Liver (tissue), 9 donors: ENCODE measurements around the gene LRIG1. TPM values are rescaled to one million over a fixed set of nuclear protein-coding genes. Genes with fewer than 3 reads are reported as not detected.

ENCODE experiments used
- DNase-seq: peaks from one replicate; pipeline ENCODE4 v3.0.0-alpha.2; 2017; ENCODE audit warnings: low spot score
- H3K27ac ChIP-seq, 2 donors: one replicate each; pipeline ENCODE4 v1.7.0; 2013; ENCODE audit warnings: inconsistent platforms in 2 of 2, low read length in 2 of 2, control low read depth in 1 of 2, low read depth in 1 of 2, mild to moderate bottlenecking in 1 of 2
- H3K27me3 ChIP-seq, 4 donors: one replicate each; pipeline versions ENCODE4 v1.6.1 to v1.7.0; 2013; ENCODE audit warnings: low read length in 3 of 4, inconsistent platforms in 1 of 4, mild to moderate bottlenecking in 1 of 4, moderate library complexity in 1 of 4; ENCODE audit not compliant: control insufficient read depth in 4 of 4, insufficient read depth in 4 of 4
- H3K36me3 ChIP-seq, 4 donors: one replicate each; pipeline versions ENCODE4 v1.6.1 to v1.7.0; 2013; ENCODE audit warnings: low read length in 3 of 4, mild to moderate bottlenecking in 3 of 4, low read depth in 1 of 4, moderate library complexity in 1 of 4; ENCODE audit not compliant: control insufficient read depth in 4 of 4, insufficient read depth in 3 of 4
- H3K4me1 ChIP-seq, 4 donors: one replicate each; pipeline versions ENCODE4 v1.6.1 to v1.7.0; 2013; ENCODE audit warnings: low read length in 3 of 4, mild to moderate bottlenecking in 3 of 4, moderate library complexity in 1 of 4; ENCODE audit not compliant: control insufficient read depth in 4 of 4, insufficient read depth in 4 of 4
- H3K4me3 ChIP-seq, 3 donors: one replicate each; pipeline versions ENCODE4 v1.6.1 to v1.7.0; 2013; ENCODE audit warnings: low read length in 3 of 3, control low read depth in 1 of 3, low read depth in 1 of 3, mild to moderate bottlenecking in 1 of 3
- H3K9ac ChIP-seq, 2 donors: one replicate each; pipeline ENCODE4 v1.7.0; 2013; ENCODE audit warnings: low read length in 2 of 2, mild to moderate bottlenecking in 2 of 2, moderate library complexity in 2 of 2, control low read depth in 1 of 2, low read depth in 1 of 2
- H3K9me3 ChIP-seq, 4 donors: one replicate each; pipeline versions ENCODE4 v1.6.1 to v1.7.0; 2013; ENCODE audit warnings: low read length in 3 of 4; ENCODE audit not compliant: control insufficient read depth in 4 of 4
- ATF3 ChIP-seq: IDR thresholded peaks from 2 replicates; pipeline ENCODE4 v1.6.1; 2016; ENCODE audit warnings: antibody characterized with exemption
- CTCF ChIP-seq: fragments of 150-350 bp; IDR thresholded peaks from 2 replicates; pipeline ENCODE4 v1.5.1; 2017; ENCODE audit warnings: improper control_type of control experiment, low read depth, low read length; ENCODE audit not compliant: missing input control
- EGR1 ChIP-seq, 2 donors: IDR thresholded peaks; 2 replicates each; pipeline ENCODE4 v1.6.1; 2016 to 2018; ENCODE audit warnings: antibody characterized with exemption in 2 of 2, low read depth in 2 of 2
- FOXA2 ChIP-seq: IDR thresholded peaks from 2 replicates; pipeline ENCODE4 v1.6.1; 2016; ENCODE audit warnings: antibody characterized with exemption
- HNF4A ChIP-seq, 2 donors: conservative IDR thresholded peaks; 2 replicates each; pipeline ENCODE4 v1.6.1; 2016; ENCODE audit warnings: antibody characterized with exemption in 2 of 2, mild to moderate bottlenecking in 2 of 2
- HNF4G ChIP-seq: IDR thresholded peaks from 2 replicates; pipeline ENCODE4 v1.6.1; 2016; ENCODE audit warnings: antibody characterized with exemption
- JUND ChIP-seq, 2 donors: IDR thresholded peaks; 2 replicates each; pipeline ENCODE4 v1.6.1; 2016; ENCODE audit warnings: antibody characterized with exemption in 2 of 2
- NR2F2 ChIP-seq: IDR thresholded peaks from 2 replicates; pipeline ENCODE4 v1.6.1; 2016; ENCODE audit warnings: antibody characterized with exemption
- REST ChIP-seq: IDR thresholded peaks from 2 replicates; pipeline ENCODE4 v1.6.1; 2016; ENCODE audit warnings: antibody characterized with exemption, mild to moderate bottlenecking
- RXRA ChIP-seq, 2 donors: IDR thresholded peaks; 2 replicates each; pipeline ENCODE4 v1.6.1; 2017 to 2018; ENCODE audit warnings: antibody characterized with exemption in 2 of 2, mild to moderate bottlenecking in 1 of 2
- TAF1 ChIP-seq: conservative IDR thresholded peaks from 2 replicates; pipeline ENCODE4 v1.6.1; 2016; ENCODE audit warnings: antibody characterized with exemption, mild to moderate bottlenecking
- ZBTB33 ChIP-seq: IDR thresholded peaks from 2 replicates; pipeline ENCODE4 v1.6.1; 2016; ENCODE audit warnings: antibody characterized with exemption
- WGBS: extraction: QIAGEN DNeasy Blood & Tissue Kit; methylation state at CpG from one replicate; pipeline ENCODE4 v1.1.7; 2013; 5-methylcytosine and 5-hydroxymethylcytosine counted together
- polyA plus RNA-seq, 2 donors: library from polyadenylated mRNA; stranded (reverse) in 1 of 2; unstranded in 1 of 2; fragments of 200-250 nt in 1 of 2; fragments of >200 nt in 1 of 2; fragmentation: Nextera tagmentation in 1 of 2; extraction: Ambion mirVana in 1 of 2; gene quantifications; one replicate each; pipeline versions ENCODE4 v1.2.1 to v1.2.3, GENCODE V29; 2013 to 2015
- total RNA-seq, 2 donors: library from RNA; depleted of rRNA; stranded (reverse); fragments of >200 nt; gene quantifications; one replicate each; pipeline ENCODE4 v1.2.3, GENCODE V29; 2014
- donor health status: healthy.
- donor health status: healthy.
- donor health status: healthy.
- donor health status: healthy.
- donor health status: healthy.

Gene LRIG1
- total and polyA plus RNA-seq, 4 donors: 9.4 to 48.9 (median 12.9) TPM

GRCh38 chr3:66394753-66395249 is 106.0 kb downstream of the LRIG1 start:
- DNase-seq: no peak
- H3K4me1 ChIP-seq: no peaks in the 10 kb centered on the region
- H3K9me3 ChIP-seq: no peaks in the 10 kb centered on the region
- H3K9ac ChIP-seq: no peak overlapping the region
- no peak overlapping the region for H3K27ac ChIP-seq
- no peaks in the 10 kb centered on the region for H3K27me3 ChIP-seq
- WGBS: 84% methylated on average over 8 of the region's 8 CpGs
- no peak overlapping the region for H3K4me3 ChIP-seq
- TF ChIP-seq RXRA (IDR thresholded peaks at IDR 0.05) (no peak), JUND (IDR thresholded peaks at IDR 0.05) (no peak), CTCF (no peak), NR2F2 (no peak)
- peaks cover 5 to 56% (median 37%) of the 10 kb centered on the region in 4 donors for H3K36me3 ChIP-seq

GRCh38 chr3:66394019-66394752 is 106.6 kb downstream of the LRIG1 start:
- no peak overlapping the region for H3K27ac ChIP-seq
- no peak overlapping the region for H3K4me3 ChIP-seq
- no peaks in the 10 kb centered on the region for H3K4me1 ChIP-seq
- H3K27me3 ChIP-seq: no peaks in the 10 kb centered on the region
- peaks cover 5 to 56% (median 37%) of the 10 kb centered on the region in 4 donors for H3K36me3 ChIP-seq
- WGBS: 74% methylated on average over 12 of the region's 12 CpGs
- H3K9ac ChIP-seq: no peak overlapping the region
- no peak for DNase-seq
- no peaks in the 10 kb centered on the region for H3K9me3 ChIP-seq
- TF ChIP-seq RXRA (IDR thresholded peaks at IDR 0.05) (peak; percentile 8 to 58), HNF4G (no peak), NR2F2 (no peak), HNF4A (conservative IDR thresholded peaks at IDR 0.05) (no peak), JUND (IDR thresholded peaks at IDR 0.05) (no peak)

- no peak for DNase-seq
- Histone ChIP-seq H3K4me3 (no peak overlapping the region), H3K4me1 (no peaks in the 10 kb centered on the region), H3K9ac (no peak overlapping the region), H3K9me3 (no peaks in the 10 kb centered on the region), H3K27me3 (no peaks in the 10 kb centered on the region), H3K27ac (no peak overlapping the region), H3K36me3 (peaks cover 5 to 50% (median 38%) of the 10 kb centered on the region in 4 donors)
- WGBS: 86% methylated on average over 13 of the region's 13 CpGs
- no peak for TF ChIP-seq TAF1
- no peak for TF ChIP-seq ATF3
- no peak for TF ChIP-seq EGR1 (IDR thresholded peaks at IDR 0.05; ENCODE audit: low read depth in 2 of 2)
- no peak for TF ChIP-seq CTCF
- no peak for TF ChIP-seq JUND (IDR thresholded peaks at IDR 0.05)
- no peak for TF ChIP-seq NR2F2
- no peak for TF ChIP-seq RXRA (IDR thresholded peaks at IDR 0.05)
- TF ChIP-seq FOXA2: no peak
- TF ChIP-seq REST: no peak
- no peak for TF ChIP-seq ZBTB33
Measured at GRCh38 chr3:66393333-66394005, 107.4 kb downstream of the LRIG1 start.
